HEK293 (cell line): Measurements from ENCODE around the gene SAXO2.
"Not testable (repeated sequence)": the region's sequence is repeated elsewhere in the genome, so short reads cannot be mapped to it uniquely, and the experiment has no call there.

Experiments used
- CTCF ChIA-PET: fragments of 350-600 bp; formaldehyde crosslinking; extraction: SDS; loops from one replicate; lab custom pipeline; 2021; ENCODE audit warnings: antibody characterized with exemption; lab: Yijun Ruan, JAX
- POLR2A ChIA-PET: fragments of 300-600 bp; formaldehyde crosslinking; extraction: SDS; loops from one replicate; lab custom pipeline; 2020; ENCODE audit warnings: antibody characterized with exemption, inconsistent platforms; lab: Yijun Ruan, JAX
- H3K27ac ChIP-seq: fragments of 200-500 bp; sonication (Bioruptor generic); 2 replicates; pipeline ENCODE4 v1.5.1; 2014; ENCODE audit warnings: low read depth, low read length, control low read depth, inconsistent platforms; ENCODE audit errors: extremely low read depth
- H3K36me3 ChIP-seq, 2 experiments: fragments of 200-500 bp in 1 of 2; sonication (Bioruptor generic) in 1 of 2; 1 replicate in 1 of 2; 2 replicates in 1 of 2; pipeline ENCODE4 v1.5.1; 2014 to 2017; ENCODE audit warnings: inconsistent platforms in 2 of 2, low read length in 2 of 2; ENCODE audit not compliant: control insufficient read depth in 2 of 2, insufficient read depth in 1 of 2
- H3K4me1 ChIP-seq: fragments of 200-500 bp; sonication (Bioruptor generic); 2 replicates; pipeline ENCODE4 v1.5.1; 2014; ENCODE audit warnings: mild to moderate bottlenecking, low read length, inconsistent platforms; ENCODE audit not compliant: control insufficient read depth, insufficient read depth
- H3K4me3 ChIP-seq: 2 replicates; pipeline ENCODE4 v1.5.1; 2011; ENCODE audit warnings: low read depth, mild to moderate bottlenecking, control low read depth, low read length, moderate library complexity
- H3K9me3 ChIP-seq: fragments of 200-500 bp; sonication (Bioruptor generic); 2 replicates; pipeline ENCODE4 v1.5.1; 2014; ENCODE audit warnings: low read depth, low read length, inconsistent platforms; ENCODE audit not compliant: control insufficient read depth, insufficient read depth
- ATF2 ChIP-seq: fragments of 450-650 bp; formaldehyde crosslinking; IDR thresholded peaks from 2 replicates; pipeline ENCODE4 v1.5.1; 2016; ENCODE audit warnings: missing biosample characterization, missing genetic modification characterization, low read depth
- YY1 ChIP-seq: fragments of 450-650 bp; formaldehyde crosslinking; IDR thresholded peaks from 2 replicates; pipeline ENCODE4 v1.5.1; 2018; ENCODE audit warnings: missing biosample characterization, missing genetic modification characterization
- ZBTB48 ChIP-seq: fragments of 450-650 bp; formaldehyde crosslinking; IDR thresholded peaks from 2 replicates; pipeline ENCODE4 v1.5.1; 2016; ENCODE audit warnings: missing biosample characterization, missing genetic modification characterization
- ZNF26 ChIP-seq: fragments of 450-650 bp; formaldehyde crosslinking; IDR thresholded peaks from 2 replicates; pipeline ENCODE4 v1.5.1; 2016; ENCODE audit warnings: missing biosample characterization, missing genetic modification characterization
- ZNF335 ChIP-seq: fragments of 450-650 bp; formaldehyde crosslinking; conservative IDR thresholded peaks from 2 replicates; pipeline ENCODE4 v1.5.1; 2016; ENCODE audit warnings: missing biosample characterization, missing genetic modification characterization
- ZNF366 ChIP-seq: fragments of 450-650 bp; formaldehyde crosslinking; conservative IDR thresholded peaks from 2 replicates; pipeline ENCODE4 v1.5.1; 2016; ENCODE audit warnings: missing biosample characterization, missing genetic modification characterization
- ZNF704 ChIP-seq: fragments of 450-650 bp; formaldehyde crosslinking; IDR thresholded peaks from 2 replicates; pipeline ENCODE4 v1.5.1; 2016; ENCODE audit warnings: missing biosample characterization, missing genetic modification characterization
- ZNF830 ChIP-seq: fragments of 450-650 bp; IDR thresholded peaks from 2 replicates; pipeline ENCODE4 v1.5.0; 2018; ENCODE audit warnings: missing biosample characterization, missing genetic modification characterization, low read depth, mild to moderate bottlenecking, moderate library complexity
- ZSCAN5A ChIP-seq: fragments of 450-650 bp; formaldehyde crosslinking; IDR thresholded peaks from 2 replicates; pipeline ENCODE4 v1.5.1; 2016; ENCODE audit warnings: missing biosample characterization, missing genetic modification characterization
- TF ChIP-seq, protein P1 (sequence below): sonication (generic); formaldehyde crosslinking; IDR thresholded peaks from 2 replicates; pipeline ENCODE4 v1.8.1; 2022; ENCODE audit warnings: mild to moderate bottlenecking, moderate library complexity, missing genetic modification reagents
- TF ChIP-seq, protein P2 (sequence below): fragments of 450-650 bp; formaldehyde crosslinking; conservative IDR thresholded peaks from 2 replicates; pipeline ENCODE4 v1.5.1; 2016; ENCODE audit warnings: low read depth, missing biosample characterization, missing genetic modification characterization
- TF ChIP-seq, protein P3 (sequence below): fragments of 450-650 bp; formaldehyde crosslinking; IDR thresholded peaks from 2 replicates; pipeline ENCODE4 v1.5.1; 2016; ENCODE audit warnings: missing biosample characterization, missing genetic modification characterization

SAXO2 gene

DNA sequence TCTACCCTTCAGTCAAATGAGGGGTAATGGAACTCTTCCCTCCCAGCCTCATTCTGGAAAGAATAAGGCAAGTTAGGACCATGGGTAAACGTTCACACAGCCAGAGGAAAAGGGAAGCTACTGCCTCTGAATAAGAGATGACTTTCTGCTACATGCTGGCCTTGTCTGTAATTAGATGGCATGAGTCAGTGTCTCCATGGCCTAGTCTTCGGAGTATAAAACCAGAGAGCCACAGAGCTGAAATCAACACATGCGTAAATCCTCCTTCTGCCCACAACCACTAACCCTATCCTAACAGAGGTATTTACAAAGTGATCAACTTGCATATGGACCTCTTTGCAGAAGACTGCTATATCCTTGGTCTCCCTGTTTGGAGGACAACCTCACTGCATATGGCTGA lies 14.4 kb upstream of the SAXO2 start:
- H3K36me3 ChIP-seq: peaks cover 9 to 16% of the 10 kb centered on the region in 2 experiments
- H3K4me1 ChIP-seq, H3K27ac ChIP-seq, CTCF ChIA-PET, POLR2A ChIA-PET, H3K4me3 ChIP-seq, H3K9me3 ChIP-seq: not testable (repeated sequence)

GRCh38 chr15:82261566-82262421 lies 824 bp upstream of the SAXO2 start:
- Histone ChIP-seq H3K36me3 (peaks cover 20 to 23% of the 10 kb centered on the region in 2 experiments), H3K4me3 (peak overlapping the region; percentile 73), H3K4me1 (peaks cover 17% of the 10 kb centered on the region; the same call in 1 of the 2 replicates), H3K27ac (peak overlapping the region; percentile 75)
- CTCF ChIA-PET: interaction anchor here (0.8 to 1.4 kb wide), 2 partner anchors 19 to 22 kb away, joined by 6 to 8 read pairs; no protein-coding TSS in a partner anchor
- H3K9me3 ChIP-seq, POLR2A ChIA-PET: not testable (repeated sequence)
- peak; percentile 87 for TF ChIP-seq ZNF335 (tag by site-specific recombination)
- peak; percentile 36; the same call in 1 of the 2 replicates for TF ChIP-seq ZNF366 (tag by site-specific recombination)
- TF ChIP-seq ZBTB48: peak; percentile 11; the same call in 1 of the 2 replicates
- TF ChIP-seq, protein P1, sequence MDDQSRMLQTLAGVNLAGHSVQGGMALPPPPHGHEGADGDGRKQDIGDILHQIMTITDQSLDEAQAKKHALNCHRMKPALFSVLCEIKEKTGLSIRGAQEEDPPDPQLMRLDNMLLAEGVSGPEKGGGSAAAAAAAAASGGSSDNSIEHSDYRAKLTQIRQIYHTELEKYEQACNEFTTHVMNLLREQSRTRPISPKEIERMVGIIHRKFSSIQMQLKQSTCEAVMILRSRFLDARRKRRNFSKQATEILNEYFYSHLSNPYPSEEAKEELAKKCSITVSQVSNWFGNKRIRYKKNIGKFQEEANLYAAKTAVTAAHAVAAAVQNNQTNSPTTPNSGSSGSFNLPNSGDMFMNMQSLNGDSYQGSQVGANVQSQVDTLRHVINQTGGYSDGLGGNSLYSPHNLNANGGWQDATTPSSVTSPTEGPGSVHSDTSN (CRISPR knock-in tag): 0 out of 2 replicates have a peak, but pooled peaks have one; percentile 3
- TF ChIP-seq, protein P2, sequence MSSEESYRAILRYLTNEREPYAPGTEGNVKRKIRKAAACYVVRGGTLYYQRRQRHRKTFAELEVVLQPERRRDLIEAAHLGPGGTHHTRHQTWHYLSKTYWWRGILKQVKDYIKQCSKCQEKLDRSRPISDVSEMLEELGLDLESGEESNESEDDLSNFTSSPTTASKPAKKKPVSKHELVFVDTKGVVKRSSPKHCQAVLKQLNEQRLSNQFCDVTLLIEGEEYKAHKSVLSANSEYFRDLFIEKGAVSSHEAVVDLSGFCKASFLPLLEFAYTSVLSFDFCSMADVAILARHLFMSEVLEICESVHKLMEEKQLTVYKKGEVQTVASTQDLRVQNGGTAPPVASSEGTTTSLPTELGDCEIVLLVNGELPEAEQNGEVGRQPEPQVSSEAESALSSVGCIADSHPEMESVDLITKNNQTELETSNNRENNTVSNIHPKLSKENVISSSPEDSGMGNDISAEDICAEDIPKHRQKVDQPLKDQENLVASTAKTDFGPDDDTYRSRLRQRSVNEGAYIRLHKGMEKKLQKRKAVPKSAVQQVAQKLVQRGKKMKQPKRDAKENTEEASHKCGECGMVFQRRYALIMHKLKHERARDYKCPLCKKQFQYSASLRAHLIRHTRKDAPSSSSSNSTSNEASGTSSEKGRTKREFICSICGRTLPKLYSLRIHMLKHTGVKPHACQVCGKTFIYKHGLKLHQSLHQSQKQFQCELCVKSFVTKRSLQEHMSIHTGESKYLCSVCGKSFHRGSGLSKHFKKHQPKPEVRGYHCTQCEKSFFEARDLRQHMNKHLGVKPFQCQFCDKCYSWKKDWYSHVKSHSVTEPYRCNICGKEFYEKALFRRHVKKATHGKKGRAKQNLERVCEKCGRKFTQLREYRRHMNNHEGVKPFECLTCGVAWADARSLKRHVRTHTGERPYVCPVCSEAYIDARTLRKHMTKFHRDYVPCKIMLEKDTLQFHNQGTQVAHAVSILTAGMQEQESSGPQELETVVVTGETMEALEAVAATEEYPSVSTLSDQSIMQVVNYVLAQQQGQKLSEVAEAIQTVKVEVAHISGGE (tag by site-specific recombination): peak; percentile 92

- Histone ChIP-seq H3K4me3 (peak overlapping the region; percentile 73), H3K36me3 (peaks cover 5 to 14% of the 10 kb centered on the region in 2 experiments; a peak in 2 of 3 replicates), H3K4me1 (peaks cover 17% of the 10 kb centered on the region; the same call in 1 of the 2 replicates), H3K9me3 (no peaks in the 10 kb centered on the region), H3K27ac (no peak overlapping the region)
- ChIA-PET POLR2A (interaction anchor here (0.7 to 0.8 kb wide), 2 partner anchors 16 to 17 kb away, joined by 3 read pairs; no protein-coding TSS in a partner anchor), CTCF (interaction anchor here (0.5 to 1.4 kb wide), 2 partner anchors 18 to 273 kb away, joined by 3 to 8 read pairs; no protein-coding TSS in a partner anchor)
- peak; percentile 20; the same call in 1 of the 2 replicates for TF ChIP-seq ATF2 (tag by site-specific recombination)
- TF ChIP-seq ZNF830 (tag by site-specific recombination): no peak
- TF ChIP-seq YY1 (tag by site-specific recombination): no peak
- peak; percentile 60 for TF ChIP-seq ZNF335 (tag by site-specific recombination)
- TF ChIP-seq ZNF704 (tag by site-specific recombination): no peak
- no peak for TF ChIP-seq ZNF26 (tag by site-specific recombination)
- TF ChIP-seq, protein P3, sequence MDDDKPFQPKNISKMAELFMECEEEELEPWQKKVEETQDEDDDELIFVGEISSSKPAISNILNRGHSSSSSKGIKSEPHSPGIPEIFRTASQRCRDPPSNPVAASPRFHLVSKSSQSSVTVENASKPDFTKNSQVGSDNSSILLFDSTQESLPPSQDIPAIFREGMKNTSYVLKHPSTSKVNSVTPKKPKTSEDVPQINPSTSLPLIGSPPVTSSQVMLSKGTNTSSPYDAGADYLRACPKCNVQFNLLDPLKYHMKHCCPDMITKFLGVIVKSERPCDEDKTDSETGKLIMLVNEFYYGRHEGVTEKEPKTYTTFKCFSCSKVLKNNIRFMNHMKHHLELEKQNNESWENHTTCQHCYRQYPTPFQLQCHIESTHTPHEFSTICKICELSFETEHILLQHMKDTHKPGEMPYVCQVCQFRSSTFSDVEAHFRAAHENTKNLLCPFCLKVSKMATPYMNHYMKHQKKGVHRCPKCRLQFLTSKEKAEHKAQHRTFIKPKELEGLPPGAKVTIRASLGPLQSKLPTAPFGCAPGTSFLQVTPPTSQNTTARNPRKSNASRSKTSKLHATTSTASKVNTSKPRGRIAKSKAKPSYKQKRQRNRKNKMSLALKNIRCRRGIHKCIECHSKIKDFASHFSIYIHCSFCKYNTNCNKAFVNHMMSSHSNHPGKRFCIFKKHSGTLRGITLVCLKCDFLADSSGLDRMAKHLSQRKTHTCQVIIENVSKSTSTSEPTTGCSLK (tag by site-specific recombination): no peak
- TF ChIP-seq ZSCAN5A (tag by site-specific recombination): no peak
Observed at GRCh38 chr15:82263350-82263749, 732 bp downstream of the SAXO2 start.
